Adrenal gland (tissue), 5 donors: Measurements from ENCODE around the gene PRSS50.

Experiments
- CTCF ChIP-seq, 6 experiments: fragments of 450-650 bp in 4 of 6; fragments of 200-600 bp in 2 of 6; sonication (generic) in 1 of 6; IDR thresholded peaks; 1 replicate in 5 of 6; 2 replicates in 1 of 6; pipeline versions ENCODE4 v1.5.1 to v1.8.0; 2016 to 2021; ENCODE audit warnings: antibody characterized with exemption in 6 of 6, mild to moderate bottlenecking in 2 of 6, moderate library complexity in 1 of 6
- POLR2A ChIP-seq, 2 donors: fragments of 450-650 bp; IDR thresholded peaks; one replicate each; pipeline ENCODE4 v1.6.1; 2017; ENCODE audit warnings: antibody characterized with exemption in 2 of 2, mild to moderate bottlenecking in 2 of 2, moderate library complexity in 1 of 2
- donor health status: DM: no; HTN: no; CAD: no.

- no peak for TF ChIP-seq CTCF (IDR thresholded peaks at IDR 0.05)
- no peak for TF ChIP-seq POLR2A (IDR thresholded peaks at IDR 0.05)
Measured at GRCh38 chr3:46724424-46724823, 6.8 kb upstream of the PRSS50 start.
